Gastroesophageal sphincter (tissue), 3 donors: ENCODE data around the gene ZNF804B.

Source experiments
- POLR2A ChIP-seq, 2 donors: fragments of 450-650 bp; IDR thresholded peaks; one replicate each; pipeline ENCODE4 v1.6.1; 2017; ENCODE audit warnings: antibody characterized with exemption in 2 of 2, mild to moderate bottlenecking in 2 of 2, moderate library complexity in 1 of 2
- POLR2AphosphoS5 ChIP-seq: sonication (generic); formaldehyde crosslinking; IDR thresholded peaks from one replicate; pipeline ENCODE4 v1.6.1; 2017; ENCODE audit warnings: antibody characterized with exemption
- TF ChIP-seq, protein P1 (sequence below), 4 experiments: fragments of 200-600 bp in 2 of 4; fragments of 450-650 bp in 2 of 4; sonication (generic) in 1 of 4; IDR thresholded peaks; one replicate each; pipeline ENCODE4 v1.5.1; 2017 to 2019; ENCODE audit warnings: antibody characterized with exemption in 4 of 4, mild to moderate bottlenecking in 2 of 4, moderate library complexity in 2 of 4

DNA sequence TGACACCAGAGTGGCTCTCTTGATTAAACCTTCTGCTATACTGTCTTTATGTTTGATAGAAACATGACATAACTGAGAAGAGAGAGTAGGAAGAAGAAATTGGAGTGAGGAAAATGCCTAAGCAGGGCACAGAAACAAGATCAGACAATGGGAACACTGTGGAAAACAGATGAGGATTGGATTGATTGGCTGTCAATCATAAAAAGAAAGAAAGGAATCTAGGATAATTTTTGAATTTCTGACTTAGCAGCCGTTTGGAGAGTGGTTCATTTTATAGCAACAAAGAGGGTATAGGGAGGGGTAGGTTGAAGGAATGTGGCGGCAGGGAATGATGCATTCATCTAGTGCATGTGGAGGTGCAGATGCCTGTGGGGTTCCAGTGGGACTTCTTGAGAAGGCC, 28.3 kb downstream of the ZNF804B start:
- TF ChIP-seq, protein P1, sequence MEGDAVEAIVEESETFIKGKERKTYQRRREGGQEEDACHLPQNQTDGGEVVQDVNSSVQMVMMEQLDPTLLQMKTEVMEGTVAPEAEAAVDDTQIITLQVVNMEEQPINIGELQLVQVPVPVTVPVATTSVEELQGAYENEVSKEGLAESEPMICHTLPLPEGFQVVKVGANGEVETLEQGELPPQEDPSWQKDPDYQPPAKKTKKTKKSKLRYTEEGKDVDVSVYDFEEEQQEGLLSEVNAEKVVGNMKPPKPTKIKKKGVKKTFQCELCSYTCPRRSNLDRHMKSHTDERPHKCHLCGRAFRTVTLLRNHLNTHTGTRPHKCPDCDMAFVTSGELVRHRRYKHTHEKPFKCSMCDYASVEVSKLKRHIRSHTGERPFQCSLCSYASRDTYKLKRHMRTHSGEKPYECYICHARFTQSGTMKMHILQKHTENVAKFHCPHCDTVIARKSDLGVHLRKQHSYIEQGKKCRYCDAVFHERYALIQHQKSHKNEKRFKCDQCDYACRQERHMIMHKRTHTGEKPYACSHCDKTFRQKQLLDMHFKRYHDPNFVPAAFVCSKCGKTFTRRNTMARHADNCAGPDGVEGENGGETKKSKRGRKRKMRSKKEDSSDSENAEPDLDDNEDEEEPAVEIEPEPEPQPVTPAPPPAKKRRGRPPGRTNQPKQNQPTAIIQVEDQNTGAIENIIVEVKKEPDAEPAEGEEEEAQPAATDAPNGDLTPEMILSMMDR (IDR thresholded peaks at IDR 0.05) = no peak
- TF ChIP-seq POLR2AphosphoS5 (no peak), POLR2A (IDR thresholded peaks at IDR 0.05) (no peak)
